Chondrocyte (in vitro differentiated cells): Measurements from ENCODE around the gene CNNM3. TPM values are rescaled to one million over a fixed set of nuclear protein-coding genes. Genes with fewer than 3 reads are reported as not detected.
A peak's percentile ranks its signal among the peaks of the same experiment; 100 is the strongest.

ENCODE experiments used
- DNase-seq: peaks from one replicate; pipeline ENCODE4 v3.0.0; 2021; ENCODE audit warnings: mixed read lengths, low spot score
- H3K27ac Mint-ChIP-seq: one replicate; pipeline ENCODE4 v1.8.0; 2021; ENCODE audit warnings: mild to moderate bottlenecking, moderate library complexity, mixed read lengths; ENCODE audit not compliant: unreplicated experiment
- H3K27me3 Mint-ChIP-seq: 2 replicates; pipeline ENCODE4 v1.8.0; 2021; ENCODE audit warnings: low read depth, mixed read lengths
- H3K36me3 Mint-ChIP-seq: 2 replicates; pipeline ENCODE4 v1.8.0; 2021; ENCODE audit warnings: low read depth, mixed read lengths
- H3K4me1 Mint-ChIP-seq: 2 replicates; pipeline ENCODE4 v1.8.0; 2021; ENCODE audit warnings: low read depth, mild to moderate bottlenecking, mixed read lengths
- H3K4me3 Mint-ChIP-seq: one replicate; pipeline ENCODE4 v1.8.0; 2021; ENCODE audit warnings: mild to moderate bottlenecking, moderate library complexity, mixed read lengths; ENCODE audit not compliant: unreplicated experiment
- H3K9me3 Mint-ChIP-seq: 2 replicates; pipeline ENCODE4 v1.8.0; 2021; ENCODE audit warnings: low read depth, mixed read lengths
- CTCF ChIP-seq: fragments of 200-600 bp; sonication (generic); IDR thresholded peaks from 2 replicates; pipeline ENCODE4 v1.5.0; 2021; ENCODE audit warnings: antibody characterized with exemption, mild to moderate bottlenecking, moderate library complexity
- long read RNA-seq: library from polyadenylated mRNA; stranded (forward); transcript quantifications from one replicate; pipeline ENCODE4 v2.0.0, GENCODE V29; 2021
- total RNA-seq: library from RNA; stranded (reverse); gene quantifications from 3 replicates; pipeline ENCODE4 v1.2.1, GENCODE V29; 2021

The CNNM3 gene
- total RNA-seq, result 10.2 to 14.0 TPM (median 10.4 TPM) in 3 replicates
- long read RNA-seq, transcript CNNM3-201 (8 exons, 3,447 nt), result major isoform, 18 of 24 reads
- long read RNA-seq, partial matches to known transcripts, result 0 of 24 reads
- long read RNA-seq, other reads (novel, unspliced or antisense), result 6 of 24 reads

- peak; percentile 83 for TF ChIP-seq CTCF
- H3K36me3 Mint-ChIP-seq, result no peaks in the 10 kb centered on the region
- DNase-seq, result peak; percentile 99
- peak within 1 kb of the TSS; percentile 74 for H3K4me3 Mint-ChIP-seq
- peaks cover 26% of the 10 kb centered on the region for H3K4me1 Mint-ChIP-seq
- H3K27ac Mint-ChIP-seq, result peak within 1 kb of the TSS; percentile 87
- no peaks in the 10 kb centered on the region for H3K9me3 Mint-ChIP-seq
- no peaks in the 10 kb centered on the region for H3K27me3 Mint-ChIP-seq
Observed at GRCh38 chr2:96816127-96816835, at the start of gene CNNM3. TSS of gene CNNM3 (plus strand) at chr2:96816268. CDS start at chr2:96816278, 10 bp downstream.

- no peak for DNase-seq
- H3K4me1 Mint-ChIP-seq, result peaks cover 24% of the 10 kb centered on the region
- H3K27me3 Mint-ChIP-seq, result no peaks in the 10 kb centered on the region
- H3K4me3 Mint-ChIP-seq, result no peak overlapping the region
- H3K9me3 Mint-ChIP-seq, result no peaks in the 10 kb centered on the region
- H3K36me3 Mint-ChIP-seq, result no peaks in the 10 kb centered on the region
- TF ChIP-seq CTCF, result no peak
- no peak overlapping the region for H3K27ac Mint-ChIP-seq
Observed at GRCh38 chr2:96767135-96767871, 48.8 kb upstream of the CNNM3 start.

- no peak for TF ChIP-seq CTCF
- Mint-ChIP-seq H3K4me3 (no peak overlapping the region), H3K27ac (no peak overlapping the region), H3K27me3 (no peaks in the 10 kb centered on the region), H3K36me3 (no peaks in the 10 kb centered on the region), H3K4me1 (peaks cover 16% of the 10 kb centered on the region), H3K9me3 (no peaks in the 10 kb centered on the region)
- no peak for DNase-seq
Observed at GRCh38 chr2:96768083-96768561, 47.9 kb upstream of the CNNM3 start.

GRCh38 chr2:96769814-96770213 lies 46.3 kb upstream of the CNNM3 start:
- no peaks in the 10 kb centered on the region for H3K4me1 Mint-ChIP-seq
- H3K27me3 Mint-ChIP-seq, result no peaks in the 10 kb centered on the region
- H3K9me3 Mint-ChIP-seq, result no peaks in the 10 kb centered on the region
- H3K36me3 Mint-ChIP-seq, result no peaks in the 10 kb centered on the region
- H3K27ac Mint-ChIP-seq, result no peak overlapping the region
- no peak for DNase-seq
- no peak for TF ChIP-seq CTCF
- no peak overlapping the region for H3K4me3 Mint-ChIP-seq

- Mint-ChIP-seq H3K27ac (no peak overlapping the region), H3K9me3 (no peaks in the 10 kb centered on the region), H3K4me1 (peaks cover 3% of the 10 kb centered on the region), H3K27me3 (no peaks in the 10 kb centered on the region), H3K4me3 (no peak overlapping the region), H3K36me3 (no peaks in the 10 kb centered on the region)
- DNase-seq, result no peak
- TF ChIP-seq CTCF, result no peak
Observed at GRCh38 chr2:96770442-96771202, 45.4 kb upstream of the CNNM3 start.
